Smooth muscle cell (in vitro differentiated cells): ENCODE results near the gene HTR2C. TPM values are rescaled to one million over a fixed set of nuclear protein-coding genes. Genes with fewer than 3 reads are reported as not detected.
"Not testable (repeated sequence)": the region's sequence is repeated elsewhere in the genome, so short reads cannot be mapped to it uniquely, and the experiment has no call there.

ENCODE experiments used
- DNase-seq: peaks from one replicate; lab custom pipeline; 2025; ENCODE audit not compliant: unreplicated experiment; lab: John Stamatoyannopoulos, UW
- H2AFZ ChIP-seq: fragments of 200-600 bp; sonication (generic); 2 replicates; pipeline ENCODE4 v1.6.0; 2016; ENCODE audit warnings: antibody characterized with exemption, low read depth, mild to moderate bottlenecking
- H3F3A ChIP-seq: fragments of 200-600 bp; sonication (generic); 2 replicates; pipeline ENCODE4 v1.6.0; 2017; ENCODE audit warnings: antibody characterized with exemption, low read depth
- H3K27ac ChIP-seq: fragments of 200-600 bp; sonication (generic); 2 replicates; pipeline ENCODE4 v1.5.1; 2016; ENCODE audit warnings: low read depth, mild to moderate bottlenecking
- H3K27me3 ChIP-seq: fragments of 200-600 bp; sonication (generic); 2 replicates; pipeline ENCODE4 v1.6.1; 2016; ENCODE audit warnings: low read depth, mild to moderate bottlenecking
- H3K36me3 ChIP-seq: fragments of 200-600 bp; sonication (generic); 2 replicates; pipeline ENCODE4 v1.5.1; 2016; ENCODE audit warnings: low read depth
- H3K4me1 ChIP-seq: fragments of 200-600 bp; sonication (generic); 2 replicates; pipeline ENCODE4 v1.5.1; 2016; ENCODE audit warnings: low read depth
- H3K4me2 ChIP-seq: fragments of 200-600 bp; sonication (generic); 2 replicates; pipeline ENCODE4 v1.6.0; 2016; ENCODE audit warnings: mild to moderate bottlenecking
- H3K4me3 ChIP-seq: fragments of 200-600 bp; sonication (generic); 2 replicates; pipeline ENCODE4 v1.5.1; 2016; ENCODE audit warnings: mild to moderate bottlenecking
- H3K79me2 ChIP-seq: fragments of 200-600 bp; sonication (generic); 2 replicates; pipeline ENCODE4 v1.6.0; 2016; ENCODE audit warnings: low read depth, mild to moderate bottlenecking
- H3K9ac ChIP-seq: fragments of 200-600 bp; sonication (generic); 2 replicates; pipeline ENCODE4 v1.6.0; 2016; ENCODE audit warnings: low read depth
- H3K9me3 ChIP-seq: fragments of 200-600 bp; sonication (generic); replicated peaks from 2 replicates; pipeline ENCODE4 v1.5.1; 2016; ENCODE audit warnings: low read depth
- H4K20me1 ChIP-seq: fragments of 200-600 bp; sonication (generic); 2 replicates; pipeline ENCODE4 v1.6.0; 2016; ENCODE audit warnings: low read depth
- CTCF ChIP-seq: fragments of 200-600 bp; sonication (generic); IDR thresholded peaks from 2 replicates; pipeline ENCODE4 v1.5.1; 2017; ENCODE audit warnings: borderline replicate concordance, mild to moderate bottlenecking, antibody characterized with exemption; ENCODE audit not compliant: insufficient read depth, poor library complexity, severe bottlenecking
- WGBS: methylation state at CpG from one replicate; pipeline ENCODE4 v1.1.7; 2016; ENCODE audit warnings: low lambda C conversion rate; 5-methylcytosine and 5-hydroxymethylcytosine counted together
- polyA plus RNA-seq: library from polyadenylated mRNA; unstranded; fragments of >200 nt; fragmentation: Nextera tagmentation; extraction: Ambion mirVana; gene quantifications from 2 replicates; pipeline ENCODE4 v1.2.1, GENCODE V29; 2016
- total RNA-seq: library from RNA; depleted of rRNA; stranded (reverse); fragments of >200 nt; gene quantifications from 2 replicates; pipeline ENCODE4 v1.2.3, GENCODE V29; 2014

HTR2C gene
- total and polyA plus RNA-seq, 2 experiments from 2014 or later: 0.09 to 0.19 TPM

- H3K36me3 ChIP-seq: no peaks in the 10 kb centered on the region
- no peak for TF ChIP-seq CTCF
- no peak overlapping the region for H3K9ac ChIP-seq
- no peak for DNase-seq
- no peaks in the 10 kb centered on the region for H4K20me1 ChIP-seq
- H3K27ac ChIP-seq: no peak overlapping the region
- H3K9me3 ChIP-seq: no peaks in the 10 kb centered on the region
- H3K27me3 ChIP-seq: peaks cover 89% of the 10 kb centered on the region
- H3K79me2 ChIP-seq: no peaks in the 10 kb centered on the region
- peak overlapping the region; percentile 95 for H3K4me2 ChIP-seq
- 11% methylated on average over 27 of the region's 27 CpGs for WGBS
- no peaks in the 10 kb centered on the region for H3F3A ChIP-seq
- H3K4me1 ChIP-seq: peaks cover 23% of the 10 kb centered on the region
- H3K4me3 ChIP-seq: peak overlapping the region; percentile 56
- H2AFZ ChIP-seq: peak overlapping the region; percentile 83
These were observed 1.3 kb downstream of the HTR2C start for GRCh38 chrX:114584983-114585842.

- H3K9ac ChIP-seq: no peak overlapping the region
- no peak for TF ChIP-seq CTCF
- WGBS: 93% methylated on average over 1 of the region's 1 CpG
- H3K27ac ChIP-seq: no peak overlapping the region
- peaks cover 33% of the 10 kb centered on the region for H3K27me3 ChIP-seq
- no peak overlapping the region for H2AFZ ChIP-seq
- no peak overlapping the region for H3K4me2 ChIP-seq
- DNase-seq: no peak
- no peaks in the 10 kb centered on the region for H3F3A ChIP-seq
- no peaks in the 10 kb centered on the region for H3K4me1 ChIP-seq
- H3K4me3 ChIP-seq: no peak overlapping the region
- H3K79me2 ChIP-seq: no peaks in the 10 kb centered on the region
- H3K9me3 ChIP-seq: no peaks in the 10 kb centered on the region
- H3K36me3 ChIP-seq: no peaks in the 10 kb centered on the region
- no peaks in the 10 kb centered on the region for H4K20me1 ChIP-seq
These were observed 7.2 kb downstream of the HTR2C start for GRCh38 chrX:114591121-114591520.

DNA sequence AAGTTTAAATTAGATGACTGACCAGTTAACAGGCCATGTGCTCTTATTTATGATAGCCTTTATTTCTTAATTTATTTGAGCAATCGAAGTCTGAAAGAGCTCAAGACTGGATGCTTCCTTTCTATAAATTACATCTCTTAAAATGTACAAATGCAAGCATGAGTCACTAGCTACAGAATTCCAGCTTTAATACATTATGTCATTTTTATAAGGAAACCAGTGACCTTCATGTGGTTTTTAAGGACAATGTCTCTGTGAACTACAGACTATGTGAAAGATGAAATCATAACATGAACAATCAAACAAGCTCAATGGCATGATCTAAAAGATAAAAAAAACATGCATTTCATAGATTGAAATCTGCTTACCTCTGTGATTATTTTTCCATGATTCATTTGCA, 15.4 kb downstream of the HTR2C start:
- H3K4me3 ChIP-seq: no peak overlapping the region
- no peak for DNase-seq
- no peaks in the 10 kb centered on the region for H3K79me2 ChIP-seq
- H3K4me2 ChIP-seq: peak overlapping the region; percentile 30
- no peak overlapping the region for H3K27ac ChIP-seq
- no peaks in the 10 kb centered on the region for H4K20me1 ChIP-seq
- no peaks in the 10 kb centered on the region for H3K4me1 ChIP-seq
- H3K36me3 ChIP-seq: no peaks in the 10 kb centered on the region
- 69% methylated on average over 1 of the region's 1 CpG for WGBS
- no peak overlapping the region for H3K9ac ChIP-seq
- no peaks in the 10 kb centered on the region for H3K27me3 ChIP-seq
- H3K9me3 ChIP-seq: no peaks in the 10 kb centered on the region
- no peak overlapping the region for H2AFZ ChIP-seq
- no peaks in the 10 kb centered on the region for H3F3A ChIP-seq
- no peak for TF ChIP-seq CTCF

DNA sequence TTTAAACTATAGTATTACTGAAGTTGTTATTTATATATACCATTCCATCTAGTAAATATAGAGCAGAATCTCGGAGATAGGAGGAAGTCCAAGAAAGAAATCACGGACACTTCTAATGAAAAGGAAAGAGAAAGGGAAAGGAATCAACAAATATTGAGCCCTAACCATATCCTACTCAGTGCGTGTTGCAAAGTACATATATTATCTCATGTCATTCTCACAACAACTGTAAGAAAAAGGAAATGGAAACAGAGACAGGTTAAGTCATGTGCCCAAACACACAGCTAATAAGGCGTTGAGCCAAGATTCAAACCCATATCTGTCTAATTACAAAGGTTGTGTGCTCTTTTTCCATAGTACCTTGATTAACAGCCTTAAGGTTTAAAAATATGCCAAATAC, 16.0 kb downstream of the HTR2C start:
- Histone ChIP-seq H3K79me2 (no peaks in the 10 kb centered on the region), H3K9me3 (no peaks in the 10 kb centered on the region), H3K4me1 (no peaks in the 10 kb centered on the region), H3K27me3 (no peaks in the 10 kb centered on the region), H3K9ac (no peak overlapping the region), H3K36me3 (no peaks in the 10 kb centered on the region), H3K27ac (no peak overlapping the region), H3K4me2 (no peak overlapping the region), H4K20me1 (no peaks in the 10 kb centered on the region), H3K4me3 (no peak overlapping the region), H3F3A (no peaks in the 10 kb centered on the region), H2AFZ (no peak overlapping the region)
- DNase-seq: no peak
- 76% methylated on average over 4 of the region's 4 CpGs for WGBS
- TF ChIP-seq CTCF: no peak

DNA sequence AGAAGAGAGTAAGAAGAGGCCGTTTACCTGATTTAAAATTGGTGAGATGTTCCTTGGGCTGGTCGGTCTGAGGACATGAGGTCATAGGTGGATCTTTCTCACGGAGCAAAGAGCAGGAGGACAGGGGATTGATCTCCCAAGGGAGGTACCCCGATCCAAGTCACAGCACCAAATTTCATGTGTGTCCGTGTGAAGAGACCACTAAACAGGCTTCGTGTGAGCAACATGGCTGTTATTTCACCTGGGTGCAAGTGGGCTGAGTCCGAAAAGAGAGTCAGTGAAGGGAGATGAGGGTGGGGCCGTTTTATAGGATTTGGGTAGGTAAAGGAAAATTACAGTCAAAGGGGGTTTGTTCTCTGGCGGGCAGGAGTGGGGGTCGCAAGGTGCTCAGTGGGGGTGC, 22.7 kb downstream of the HTR2C start:
- H3K36me3 ChIP-seq, H3F3A ChIP-seq, H3K27me3 ChIP-seq, H3K27ac ChIP-seq, H3K4me3 ChIP-seq, H3K79me2 ChIP-seq, H4K20me1 ChIP-seq, DNase-seq, H3K9me3 ChIP-seq, H2AFZ ChIP-seq, H3K4me2 ChIP-seq, H3K4me1 ChIP-seq, H3K9ac ChIP-seq: not testable (repeated sequence)
- 74% methylated on average over 10 of the region's 10 CpGs for WGBS
